Measurements from ENCODE around the gene DRD2.

Gene DRD2

GRCh38 chr11:113484223-113484622 lies 9.0 kb upstream of the DRD2 start:
- DNase-seq (ENCODE audit: low read depth): no peak

GRCh38 chr11:113481672-113482071 lies 6.5 kb upstream of the DRD2 start:
- DNase-seq (ENCODE audit: low read depth): no peak

DNA sequence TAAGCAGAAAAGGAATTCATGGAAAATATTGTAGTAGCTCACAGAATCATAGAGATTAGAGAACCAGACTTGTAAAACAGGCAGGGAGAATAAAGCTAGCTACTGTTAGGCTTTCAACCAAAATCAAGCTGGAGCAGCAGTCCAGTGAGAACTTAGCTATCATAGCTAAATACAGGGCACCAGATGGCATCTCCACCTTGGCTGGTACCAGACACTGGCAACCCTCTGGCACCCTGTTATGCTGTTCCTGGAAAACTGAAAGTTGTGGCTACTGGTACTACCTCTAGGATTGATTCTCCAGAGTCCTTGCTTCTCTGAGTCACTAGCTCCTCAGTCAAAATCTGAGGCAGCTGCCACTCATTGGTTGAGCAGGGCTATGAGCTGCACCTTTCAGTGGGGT lies 6.0 kb upstream of the DRD2 start:
- no peak for DNase-seq (ENCODE audit: low read depth)

DNA sequence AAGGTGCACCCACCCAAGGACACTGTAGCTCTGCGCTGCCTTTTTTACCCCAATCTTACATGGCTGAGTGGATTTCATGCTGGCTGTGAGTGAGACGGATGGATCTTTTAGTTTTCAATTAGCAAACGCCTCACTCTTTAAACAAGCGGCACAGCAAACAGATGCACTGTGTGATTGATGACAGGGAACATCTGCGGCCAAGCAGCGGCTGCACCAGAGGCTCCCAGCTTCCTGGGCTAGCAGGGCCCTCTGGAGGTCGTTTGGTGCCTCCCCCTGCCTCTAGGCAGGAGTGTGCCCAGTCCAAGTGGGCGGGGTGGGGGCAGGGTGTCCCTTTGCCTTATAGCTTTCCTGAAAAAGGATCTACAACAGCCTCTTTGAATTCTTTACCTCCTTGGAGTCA lies 2.1 kb upstream of the DRD2 start:
- no peak for DNase-seq (ENCODE audit: low read depth)

DNA sequence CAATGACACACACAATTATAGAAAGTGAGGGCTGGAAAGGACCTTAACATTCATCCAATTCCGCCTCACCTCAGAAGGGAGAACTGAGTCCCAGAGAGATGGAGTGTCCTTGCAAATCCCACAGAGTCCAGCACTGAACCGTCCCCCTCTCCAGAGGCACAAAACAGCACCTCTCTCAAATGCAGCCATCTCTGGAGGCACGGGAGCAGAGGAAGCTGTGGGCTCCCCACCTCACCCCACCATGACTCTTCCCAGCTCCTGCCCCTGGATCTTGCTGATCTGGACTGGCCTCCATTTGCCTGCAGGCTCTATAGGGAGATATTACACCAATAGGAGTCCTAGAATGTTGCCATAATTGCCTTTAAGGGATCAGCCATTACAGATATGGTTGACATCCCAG lies 1.4 kb upstream of the DRD2 start:
- no peak for DNase-seq (ENCODE audit: low read depth)

DNA sequence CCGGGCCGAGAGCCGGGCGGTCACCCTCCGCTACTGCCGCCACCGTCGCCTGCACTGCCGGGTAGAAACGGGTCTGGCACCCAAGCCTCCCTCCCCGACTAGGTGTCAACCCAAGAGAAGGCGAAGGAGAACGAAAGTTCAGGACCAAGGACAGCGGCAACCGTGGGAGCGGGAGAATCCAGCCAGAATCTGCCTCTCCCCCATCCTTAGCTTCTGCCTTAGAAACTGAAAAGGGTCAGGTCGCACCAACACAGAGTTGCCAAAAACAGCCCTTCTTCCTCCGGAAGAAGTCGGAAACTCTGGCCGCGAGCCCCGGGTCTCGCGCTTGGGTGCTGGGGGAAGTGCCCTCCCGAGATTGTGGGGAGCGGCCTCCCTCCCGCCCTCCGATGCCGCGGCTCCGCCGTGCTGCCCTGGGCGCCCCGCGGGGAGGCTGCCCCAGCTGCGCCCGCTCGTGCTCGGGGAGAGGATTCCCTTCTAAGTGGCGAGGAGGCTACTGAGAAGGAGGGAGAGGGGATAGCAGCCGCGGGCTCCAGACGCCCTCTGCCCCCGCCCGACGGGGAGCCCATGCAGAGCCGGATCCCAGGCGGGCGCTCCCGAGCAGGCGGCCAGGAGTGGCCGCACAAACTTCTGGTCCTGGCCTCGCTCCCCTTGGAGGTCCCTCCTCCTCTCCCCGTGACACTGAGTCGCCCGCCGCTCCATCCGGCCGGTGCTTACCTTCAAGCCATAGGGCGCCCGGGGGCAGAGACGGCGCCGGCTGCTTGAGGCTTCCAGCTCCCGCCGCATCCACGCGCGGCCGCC lies 637 bp downstream of the DRD2 start:
- peak; percentile 46 for DNase-seq (ENCODE audit: low read depth)

DNA sequence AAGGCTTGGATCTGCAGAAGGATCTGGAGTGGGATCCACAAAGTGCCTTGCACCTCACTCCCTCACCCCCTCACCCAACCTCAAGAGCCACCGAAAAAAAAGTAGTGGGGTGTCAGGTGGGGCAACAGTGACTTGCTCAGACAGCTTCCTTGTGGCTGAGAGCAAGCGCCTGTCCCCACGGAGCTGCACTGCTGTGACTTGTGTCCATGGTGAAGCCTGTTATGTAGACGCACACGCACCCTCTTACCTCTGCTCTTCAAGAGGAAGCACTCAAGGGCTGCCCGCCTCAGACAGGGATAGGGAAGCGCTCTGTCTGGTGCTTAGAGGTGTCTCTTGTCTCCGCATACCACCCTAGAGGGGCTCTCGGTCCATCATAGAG lies 1.2 kb downstream of the DRD2 start:
- no peak for DNase-seq (ENCODE audit: low read depth)

DNA sequence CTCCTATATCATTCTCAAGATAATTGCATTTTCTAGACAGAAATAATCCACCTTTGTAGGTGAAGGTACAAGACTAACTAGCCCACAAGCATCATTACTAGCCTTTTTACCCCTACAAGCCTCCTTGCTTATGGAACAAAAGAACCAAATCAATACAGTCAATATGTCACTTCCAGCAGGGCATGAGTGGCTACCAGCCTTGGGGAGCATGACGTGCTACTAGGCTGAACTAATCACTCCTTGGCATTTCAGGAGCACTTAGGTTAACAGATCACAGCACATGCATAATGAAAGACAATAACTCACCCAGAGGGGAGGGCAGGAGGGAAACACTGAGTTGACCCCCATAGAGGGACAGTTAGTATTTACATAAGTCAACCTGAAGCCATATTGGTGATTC lies 2.7 kb downstream of the DRD2 start:
- DNase-seq (ENCODE audit: low read depth): no peak

GRCh38 chr11:113470233-113470632 lies 5.0 kb downstream of the DRD2 start:
- DNase-seq (ENCODE audit: low read depth): no peak

DNA sequence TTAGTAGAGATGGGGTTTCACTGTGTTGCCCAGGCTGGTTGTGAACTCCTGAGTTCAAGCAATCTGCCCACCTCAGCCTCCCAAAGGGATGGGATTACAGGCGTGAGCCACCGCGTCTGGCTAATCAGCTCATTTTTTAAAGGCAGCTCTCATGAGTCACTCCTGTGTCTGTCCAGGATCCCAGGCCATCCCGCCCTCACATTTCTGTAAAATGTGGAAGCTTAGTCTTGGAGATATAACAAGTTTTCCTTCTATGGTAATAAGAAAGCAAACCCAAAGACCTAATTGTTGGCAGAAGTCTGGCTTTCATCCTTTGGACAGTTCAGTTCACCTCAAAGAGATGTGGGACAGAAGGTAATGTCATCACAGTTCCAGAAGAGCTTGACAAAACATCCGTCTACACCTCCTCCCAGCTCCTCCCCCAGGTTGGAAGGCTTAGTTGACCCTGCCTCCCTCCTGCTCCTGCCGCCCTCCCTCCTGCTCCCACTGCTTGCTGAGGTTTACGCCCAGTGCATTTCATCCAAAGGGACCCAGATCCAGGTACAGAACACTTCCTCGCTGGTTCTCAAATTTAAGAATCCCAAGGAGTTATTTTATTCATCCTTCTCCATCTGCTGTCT lies 6.4 kb downstream of the DRD2 start:
- no peak for DNase-seq (ENCODE audit: low read depth)

DNA sequence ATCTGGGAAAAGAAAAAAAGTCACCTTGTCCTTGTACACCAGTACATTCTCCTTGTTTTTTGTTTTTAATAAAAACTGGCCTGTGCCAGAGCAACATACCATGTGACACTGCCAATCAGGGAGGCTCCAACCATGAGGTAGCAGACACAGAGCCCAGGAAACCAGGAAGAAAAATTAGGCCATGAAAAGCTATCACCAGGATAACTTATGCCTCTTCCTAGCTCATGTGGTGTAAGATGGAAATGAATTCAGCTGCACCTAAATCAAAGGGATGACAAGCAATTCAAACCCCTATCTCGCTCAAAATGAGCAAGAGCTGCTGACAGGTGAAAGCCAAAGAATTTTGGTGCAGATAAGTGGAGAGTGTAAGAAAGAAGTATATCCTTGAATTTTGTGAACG lies 7.7 kb downstream of the DRD2 start:
- DNase-seq (ENCODE audit: low read depth): no peak

DNA sequence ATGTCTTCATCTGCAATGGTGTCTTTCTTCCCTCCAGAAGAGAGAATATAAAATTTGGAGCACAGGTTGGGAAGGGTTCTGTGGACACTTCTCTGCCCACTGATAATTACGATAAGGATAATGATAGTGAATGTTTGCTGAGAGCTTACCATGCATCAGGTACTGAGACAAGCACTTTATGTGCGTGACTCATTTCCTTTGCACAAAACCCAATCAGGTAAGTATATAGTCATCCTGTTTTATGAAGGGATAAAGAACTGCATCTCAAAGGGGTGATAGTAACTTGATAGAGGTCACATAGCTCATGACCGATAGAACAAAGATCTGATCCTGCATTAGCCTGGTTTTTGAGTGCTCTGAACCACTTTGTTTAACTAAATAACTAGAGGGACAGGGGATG lies 9.4 kb downstream of the DRD2 start:
- DNase-seq (ENCODE audit: low read depth): no peak

GRCh38 chr11:113464416-113464815 lies 10.8 kb downstream of the DRD2 start:
- DNase-seq (ENCODE audit: low read depth): no peak

DNA sequence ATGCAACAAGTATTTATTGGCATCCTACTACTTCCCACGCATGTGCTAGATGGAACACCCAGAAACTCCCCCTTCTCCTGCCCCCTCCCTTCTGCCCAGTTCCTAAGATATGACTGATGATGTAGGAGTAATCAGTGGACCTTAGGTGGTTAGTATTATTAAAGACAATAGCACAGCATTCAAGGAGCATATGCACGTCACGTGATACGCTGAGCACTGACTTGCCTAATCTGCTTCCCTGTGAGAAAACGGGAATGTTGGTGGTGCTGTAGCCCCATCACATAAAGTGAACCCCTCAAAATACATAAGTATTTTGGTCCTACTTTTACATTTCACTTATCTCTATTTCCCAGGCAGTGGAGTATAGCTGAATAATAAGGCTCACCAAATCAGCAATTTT lies 12.4 kb downstream of the DRD2 start:
- DNase-seq (ENCODE audit: low read depth): no peak

DNA sequence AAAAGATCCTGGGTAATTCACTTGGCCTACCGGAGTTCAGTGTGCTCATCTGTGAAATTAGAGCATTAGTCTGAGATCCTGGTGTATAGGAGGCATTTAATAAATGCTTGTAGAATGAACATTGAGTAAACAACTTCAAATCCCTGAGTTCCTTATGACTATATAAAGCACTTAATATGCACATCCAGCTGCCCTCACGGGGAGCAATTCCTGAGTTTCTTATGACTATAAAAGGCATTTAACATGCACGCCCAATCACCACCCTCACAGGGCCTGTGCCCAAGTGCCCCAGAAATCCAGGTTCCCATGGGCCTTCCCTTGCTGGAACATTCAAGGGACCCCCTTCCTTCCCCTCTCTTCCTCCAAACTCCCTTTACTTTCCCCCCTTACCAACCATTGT lies 13.6 kb downstream of the DRD2 start:
- no peak for DNase-seq (ENCODE audit: low read depth)

DNA sequence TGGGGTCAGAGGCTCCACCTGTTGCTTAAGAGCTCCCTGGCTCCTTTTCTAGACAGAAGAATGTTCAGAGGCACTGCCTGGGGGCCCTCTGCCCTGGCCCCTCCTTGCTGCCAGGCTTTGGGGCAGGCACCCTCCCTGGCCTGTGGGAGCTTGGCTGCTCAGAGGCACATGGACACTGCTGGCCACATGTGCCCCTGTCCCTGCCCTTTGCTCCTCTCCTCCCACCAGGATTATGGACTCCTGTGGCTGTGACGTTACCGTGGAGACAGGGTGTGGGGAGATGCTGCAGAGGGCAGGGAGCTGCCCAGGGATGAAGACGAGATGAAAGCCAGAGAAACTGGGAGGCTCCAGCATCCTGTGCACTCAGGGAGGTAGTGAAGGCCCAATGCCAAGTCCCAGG lies 14.7 kb downstream of the DRD2 start:
- no peak for DNase-seq (ENCODE audit: low read depth)

- no peak for DNase-seq (ENCODE audit: low read depth)
These were observed 17.0 kb downstream of the DRD2 start for GRCh38 chr11:113458189-113458588.

DNA sequence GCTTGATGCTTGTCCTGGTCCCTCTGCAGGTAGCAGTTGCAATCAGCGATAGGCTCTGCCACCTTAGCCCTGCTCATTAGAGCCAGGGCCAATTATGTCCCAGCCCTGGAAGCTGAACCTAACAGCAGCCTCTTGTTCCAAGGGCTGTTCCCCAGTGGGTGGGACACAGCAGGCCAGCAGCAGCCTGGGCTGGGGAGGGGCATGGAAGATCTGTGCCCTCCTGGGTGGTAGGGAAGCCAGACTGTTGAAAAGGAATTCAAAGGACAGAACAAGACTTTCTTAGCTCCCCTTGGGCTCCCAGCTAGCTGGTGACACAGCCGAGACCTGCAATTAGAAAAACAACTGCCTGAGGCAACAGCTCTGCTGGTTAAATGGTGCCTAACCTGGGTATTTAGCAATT lies 17.4 kb downstream of the DRD2 start:
- no peak for DNase-seq (ENCODE audit: low read depth)

DNA sequence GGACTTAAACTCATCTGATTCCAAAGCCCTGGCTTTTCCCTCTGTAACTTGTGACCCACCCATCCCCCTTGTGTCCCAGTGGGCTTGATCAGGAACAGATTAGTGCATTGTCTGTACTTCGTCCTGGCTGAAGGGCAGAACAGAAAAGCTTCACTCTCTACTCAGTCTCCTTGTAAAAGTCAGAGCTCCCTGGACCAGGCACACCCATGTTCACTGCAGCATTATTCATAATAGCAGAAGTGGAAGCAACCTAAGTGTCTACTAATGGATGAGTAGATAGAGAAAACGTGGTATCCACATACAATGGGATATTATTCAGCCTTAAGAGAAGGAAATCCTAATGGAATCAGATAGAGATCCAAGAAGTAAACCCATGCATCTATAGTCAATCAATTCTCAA lies 20.7 kb downstream of the DRD2 start:
- DNase-seq (ENCODE audit: low read depth): no peak

DNA sequence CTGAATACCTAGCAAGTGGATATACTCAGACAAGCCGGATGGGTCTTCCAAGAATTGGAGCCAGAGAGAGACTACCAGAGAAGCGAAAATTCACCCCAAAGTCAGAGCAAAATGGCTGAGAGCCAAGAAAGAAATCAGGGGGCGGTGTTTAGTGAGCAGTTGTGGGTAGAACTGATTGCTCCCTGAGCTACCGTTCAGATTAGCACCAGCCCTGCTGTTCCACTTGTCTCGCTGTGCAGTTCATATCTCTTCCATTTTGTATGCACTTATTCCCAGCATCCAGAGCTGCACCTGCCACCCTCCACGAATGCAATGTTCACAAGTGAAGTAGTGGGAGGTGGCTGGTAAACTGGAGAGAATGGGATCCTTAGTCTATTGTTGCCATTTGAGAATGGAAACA lies 25.5 kb downstream of the DRD2 start:
- no peak for DNase-seq (ENCODE audit: low read depth)

DNA sequence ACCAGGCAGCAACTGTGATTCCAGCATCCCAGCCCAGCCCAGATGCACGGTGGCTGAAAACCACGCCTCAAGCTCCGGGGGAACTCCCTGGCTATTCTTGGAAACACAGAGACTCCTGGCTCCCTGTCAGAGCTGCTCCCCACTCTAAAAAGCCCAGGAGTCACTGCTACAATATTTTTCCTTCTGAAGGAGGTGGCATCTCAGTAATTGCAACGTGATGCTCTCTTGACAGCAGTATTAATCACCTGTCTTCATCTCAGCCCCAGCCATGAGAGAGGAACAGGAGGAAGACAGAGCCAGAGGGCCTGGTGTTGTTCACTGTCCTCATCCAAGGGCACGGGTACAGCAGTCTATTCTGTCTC lies 26.9 kb downstream of the DRD2 start:
- no peak for DNase-seq (ENCODE audit: low read depth)

GRCh38 chr11:113447621-113448315 lies 27.4 kb downstream of the DRD2 start:
- DNase-seq (ENCODE audit: low read depth): no peak

DNA sequence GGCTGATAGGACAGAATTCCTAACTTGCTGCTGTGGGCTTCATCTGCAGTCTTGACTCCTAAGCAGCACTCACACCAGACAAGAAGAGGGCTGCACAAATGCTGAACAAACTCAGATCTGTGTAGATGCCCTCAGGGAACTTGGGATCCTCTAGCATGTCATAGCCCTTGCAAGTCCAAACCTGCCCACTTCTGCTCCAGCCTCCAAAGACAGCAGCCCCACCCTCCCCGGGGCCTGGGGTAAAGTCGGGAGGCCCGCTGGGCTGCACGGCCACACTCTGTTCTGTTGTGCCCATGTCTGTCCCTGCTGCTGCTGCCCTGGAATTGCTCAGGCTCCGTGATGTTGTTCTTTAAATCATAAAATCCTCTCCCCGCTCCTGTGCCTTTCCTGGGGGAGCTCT lies 28.3 kb downstream of the DRD2 start:
- no peak for DNase-seq (ENCODE audit: low read depth)

DNA sequence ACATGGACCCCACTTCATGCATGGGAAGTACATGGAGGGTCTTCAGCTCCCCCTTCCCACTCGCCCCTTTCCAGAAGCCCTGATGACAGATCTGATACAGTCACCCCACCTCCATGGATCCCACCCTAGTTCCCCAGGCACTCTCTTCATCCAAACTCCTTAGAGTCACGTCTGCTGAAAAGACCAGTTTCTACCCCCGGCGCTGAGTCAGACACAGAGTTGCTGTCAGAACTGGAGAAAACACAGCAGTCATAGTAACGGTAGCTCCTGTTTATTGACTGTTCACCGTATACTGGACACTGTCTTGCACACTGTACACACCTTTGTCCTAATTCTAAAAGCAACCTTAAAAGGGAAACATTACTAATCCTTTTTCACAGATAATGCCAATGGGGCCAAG lies 29.1 kb downstream of the DRD2 start:
- no peak for DNase-seq (ENCODE audit: low read depth)
